Endothelial cell of umbilical vein (primary cell): ENCODE measurements around the gene VPS8. TPM values are rescaled to one million over a fixed set of nuclear protein-coding genes. Genes with fewer than 3 reads are reported as not detected.

ENCODE experiments used
- BruUV-seq: library from RNA; stranded (reverse); fragments of 400-500 nt; replicated peaks from 2 replicates; lab custom pipeline; 2021; lab: Mats Ljungman, UMichigan
- CTCF ChIA-PET: fragments of 300-600, 350-600 bp; sonication (Branson Sonifier 250); formaldehyde crosslinking; loops from one replicate; lab custom pipeline; 2021; ENCODE audit warnings: antibody characterized with exemption, inconsistent platforms; lab: Charles Lee
- POLR2A ChIA-PET: fragments of 300-600, 350-600 bp; sonication (Branson Sonifier 250); formaldehyde crosslinking; loops from one replicate; lab custom pipeline; 2021; ENCODE audit warnings: antibody characterized with exemption, inconsistent platforms; lab: Charles Lee
- DNase-seq: peaks from one replicate; pipeline ENCODE4 v3.0.0-alpha.2; 2011; ENCODE audit warnings: low read depth, low spot score
- FAIRE-seq: peaks from 2 replicates; lab custom pipeline; 2011; peaks lifted over from hg19 to GRCh38; lab: Jason Lieb, UNC
- H2AFZ ChIP-seq: 2 replicates; pipeline ENCODE4 v1.6.0; 2012; ENCODE audit warnings: low read depth, low read length, control low read depth, inconsistent platforms
- H3K27ac ChIP-seq: 2 replicates; pipeline ENCODE4 v1.5.1; 2011; ENCODE audit warnings: low read depth, mild to moderate bottlenecking, control low read depth, low read length, moderate library complexity; ENCODE audit not compliant: insufficient read depth
- H3K27me3 ChIP-seq, 2 experiments: 2 replicates each; pipeline versions ENCODE4 v1.6.0 to v1.6.1; 2011; ENCODE audit warnings: low read length in 2 of 2, mixed read lengths in 1 of 2; ENCODE audit not compliant: control insufficient read depth in 2 of 2, insufficient read depth in 2 of 2
- H3K36me3 ChIP-seq, 2 experiments: 2 replicates in 1 of 2; 3 replicates in 1 of 2; pipeline ENCODE4 v1.5.1; 2011; ENCODE audit warnings: low read length in 2 of 2, mild to moderate bottlenecking in 1 of 2, moderate library complexity in 1 of 2; ENCODE audit not compliant: control insufficient read depth in 2 of 2, insufficient read depth in 2 of 2; ENCODE audit errors: extremely low read depth in 1 of 2
- H3K4me1 ChIP-seq: 3 replicates; pipeline ENCODE4 v1.5.1; 2011; ENCODE audit warnings: mild to moderate bottlenecking, low read length; ENCODE audit not compliant: control insufficient read depth, insufficient read depth; ENCODE audit errors: extremely low read depth
- H3K4me2 ChIP-seq: 2 replicates; pipeline ENCODE4 v1.6.1; 2011; ENCODE audit warnings: low read length, control low read depth, mixed read lengths; ENCODE audit not compliant: insufficient read depth
- H3K4me3 ChIP-seq, 3 experiments: fragments of 200-600 bp in 1 of 3; sonication (generic), shearing (Covaris generic) in 1 of 3; replicated peaks in 1 of 3; 2 replicates each; pipeline ENCODE4 v1.5.1; 2011 to 2016; ENCODE audit warnings: control low read depth in 3 of 3, low read length in 3 of 3, mild to moderate bottlenecking in 2 of 3, inconsistent platforms in 1 of 3, low read depth in 1 of 3, moderate library complexity in 1 of 3; ENCODE audit not compliant: insufficient read depth in 1 of 3
- H3K79me2 ChIP-seq: 2 replicates; pipeline ENCODE4 v1.6.0; 2012; ENCODE audit warnings: low read length, inconsistent platforms; ENCODE audit not compliant: control insufficient read depth, insufficient read depth
- H3K9ac ChIP-seq: replicated peaks from 2 replicates; pipeline ENCODE3; 2011; ENCODE audit warnings: low read length, control low read depth; ENCODE audit not compliant: insufficient read depth; ENCODE audit errors: extremely low read depth
- H3K9me1 ChIP-seq: replicated peaks from 3 replicates; pipeline ENCODE4 v1.6.0; 2011; ENCODE audit warnings: mild to moderate bottlenecking, low read length; ENCODE audit not compliant: control insufficient read depth, insufficient read depth; ENCODE audit errors: extremely low read depth
- H3K9me3 ChIP-seq: replicated peaks from 2 replicates; pipeline ENCODE4 v1.5.1; 2012; ENCODE audit warnings: low read length, inconsistent platforms; ENCODE audit not compliant: control insufficient read depth, insufficient read depth
- H4K20me1 ChIP-seq: replicated peaks from 2 replicates; pipeline ENCODE3; 2011; ENCODE audit warnings: mild to moderate bottlenecking, low read length; ENCODE audit not compliant: control insufficient read depth, insufficient read depth; ENCODE audit errors: extremely low read depth
- CTCF ChIP-seq, 2 donors: IDR thresholded peaks; 1 replicate in 1 of 2; 2 replicates in 1 of 2; pipeline ENCODE4 v1.5.1; 2011; ENCODE audit warnings: low read length in 2 of 2, mild to moderate bottlenecking in 2 of 2, moderate library complexity in 2 of 2, control low read depth in 1 of 2, inconsistent platforms in 1 of 2, low read depth in 1 of 2; ENCODE audit not compliant: insufficient read depth in 1 of 2; ENCODE audit errors: extremely low read depth in 1 of 2
- EZH2 ChIP-seq: IDR thresholded peaks from 2 replicates; pipeline ENCODE4 v1.6.1; 2012; ENCODE audit warnings: borderline replicate concordance, low read depth, mild to moderate bottlenecking, moderate library complexity, low read length, inconsistent platforms; ENCODE audit not compliant: severe bottlenecking
- FOS ChIP-seq: IDR thresholded peaks from 2 replicates; pipeline ENCODE4 v1.6.1; 2011; ENCODE audit warnings: mild to moderate bottlenecking, low read length, moderate library complexity, borderline replicate concordance; ENCODE audit not compliant: insufficient read depth
- GATA2 ChIP-seq: IDR thresholded peaks from 2 replicates; pipeline ENCODE4 v1.7.0; 2011; ENCODE audit warnings: low read depth, mild to moderate bottlenecking, moderate library complexity, mixed read lengths, low read length; ENCODE audit not compliant: insufficient read length, insufficient read depth
- MAX ChIP-seq: IDR thresholded peaks from 2 replicates; pipeline ENCODE4 v1.6.1; 2011; ENCODE audit not compliant: insufficient read depth, insufficient read length
- MYC ChIP-seq: IDR thresholded peaks from one replicate; pipeline ENCODE4 v1.6.1; 2011; ENCODE audit warnings: mild to moderate bottlenecking, low read depth, low read length
- POLR2A ChIP-seq: IDR thresholded peaks from 2 replicates; pipeline ENCODE4 v1.6.1; 2012; ENCODE audit warnings: low read depth, mild to moderate bottlenecking, control low read depth, low read length
- POLR2AphosphoS5 ChIP-seq: IDR thresholded peaks from 2 replicates; pipeline ENCODE4 v1.6.1; 2012; ENCODE audit warnings: low read depth, mild to moderate bottlenecking, control low read depth, low read length, moderate library complexity; ENCODE audit not compliant: insufficient read depth
- dilution Hi-C: fragments of 300-500 bp; cut with MboI; formaldehyde crosslinking; loops from one replicate; pipeline ENCODE4 v1.15.0; 2019; ENCODE audit warnings: low sequenced_read_pairs; ENCODE audit not compliant: extremely low pct_ligation_motif_present
- intact Hi-C: fragments of 100-400 bp; cut with micrococcal nuclease; formaldehyde crosslinking; loops from one replicate; pipeline ENCODE4 v1.10.0; 2022
- polyA plus RNA-seq, 4 experiments: library from polyadenylated mRNA; depleted of rRNA in 3 of 4; stranded (reverse) in 3 of 4; unstranded in 1 of 4; fragments of >200 nt; gene quantifications; 2 replicates each; pipeline versions ENCODE4 v1.2.1 to v1.2.3, GENCODE V29; 2011 to 2012; ENCODE audit warnings: missing spikeins in 1 of 4
- total RNA-seq: library from RNA; stranded (reverse); gene quantifications from 2 replicates; pipeline ENCODE4 v1.2.3, GENCODE V29; 2021

Gene VPS8
- total and polyA plus RNA-seq, 2 donors (not counting 3 experiments of a cell fraction or from before 2014, with no cell fraction given): 13.7 to 51.6 TPM

- no peak overlapping the region for H2AFZ ChIP-seq
- ChIA-PET POLR2A (no interaction called here), CTCF (interaction anchor here (0.9 to 1.0 kb wide), 2 partner anchors 10 to 21 kb away, joined by 3 read pairs; partner anchors contain the start of gene VPS8)
- no peak for TF ChIP-seq FOS
- no peak for TF ChIP-seq CTCF (IDR thresholded peaks at IDR 0.05; ENCODE audit: extremely low read depth in 1 of 2, insufficient read depth in 1 of 2, low read depth in 1 of 2, low read length in 2 of 2)
- TF ChIP-seq MAX: no peak
- TF ChIP-seq POLR2AphosphoS5: no peak
- TF ChIP-seq EZH2: no peak
- no peak for TF ChIP-seq POLR2A
- TF ChIP-seq MYC: no peak
- no peak for TF ChIP-seq GATA2
- FAIRE-seq: no peak
- H3K27me3 ChIP-seq: peaks cover 5 to 12% of the 10 kb centered on the region in 2 experiments
- no peak overlapping the region for H3K4me3 ChIP-seq
- no peak overlapping the region for H3K27ac ChIP-seq
- H3K9me1 ChIP-seq: no peaks in the 10 kb centered on the region
- no peak overlapping the region for H3K4me2 ChIP-seq
- intact Hi-C loops (no loop called here), dilution Hi-C loops (no loop called here)
- no TSS peak for BruUV-seq
- H3K79me2 ChIP-seq: no peaks in the 10 kb centered on the region
- no peaks in the 10 kb centered on the region for H3K36me3 ChIP-seq
- H3K9me3 ChIP-seq: no peaks in the 10 kb centered on the region
- H4K20me1 ChIP-seq: no peaks in the 10 kb centered on the region
- H3K4me1 ChIP-seq: no peaks in the 10 kb centered on the region
- DNase-seq: no peak
- H3K9ac ChIP-seq: no peak overlapping the region
Measured at GRCh38 chr3:184791171-184791570, 20.8 kb upstream of the VPS8 start.
